GM19463 (cell line): ENCODE results near the gene CDCA3.
"Not testable (repeated sequence)": the region's sequence is repeated elsewhere in the genome, so short reads cannot be mapped to it uniquely, and the experiment has no call there.

ENCODE experiments used
- ATAC-seq: cut with Tn5 transposase; IDR thresholded peaks from one replicate; pipeline ENCODE4 v1.9.1; 2021; ENCODE audit warnings: mild to moderate bottlenecking, moderate library complexity; ENCODE audit not compliant: unreplicated experiment

Gene CDCA3

DNA sequence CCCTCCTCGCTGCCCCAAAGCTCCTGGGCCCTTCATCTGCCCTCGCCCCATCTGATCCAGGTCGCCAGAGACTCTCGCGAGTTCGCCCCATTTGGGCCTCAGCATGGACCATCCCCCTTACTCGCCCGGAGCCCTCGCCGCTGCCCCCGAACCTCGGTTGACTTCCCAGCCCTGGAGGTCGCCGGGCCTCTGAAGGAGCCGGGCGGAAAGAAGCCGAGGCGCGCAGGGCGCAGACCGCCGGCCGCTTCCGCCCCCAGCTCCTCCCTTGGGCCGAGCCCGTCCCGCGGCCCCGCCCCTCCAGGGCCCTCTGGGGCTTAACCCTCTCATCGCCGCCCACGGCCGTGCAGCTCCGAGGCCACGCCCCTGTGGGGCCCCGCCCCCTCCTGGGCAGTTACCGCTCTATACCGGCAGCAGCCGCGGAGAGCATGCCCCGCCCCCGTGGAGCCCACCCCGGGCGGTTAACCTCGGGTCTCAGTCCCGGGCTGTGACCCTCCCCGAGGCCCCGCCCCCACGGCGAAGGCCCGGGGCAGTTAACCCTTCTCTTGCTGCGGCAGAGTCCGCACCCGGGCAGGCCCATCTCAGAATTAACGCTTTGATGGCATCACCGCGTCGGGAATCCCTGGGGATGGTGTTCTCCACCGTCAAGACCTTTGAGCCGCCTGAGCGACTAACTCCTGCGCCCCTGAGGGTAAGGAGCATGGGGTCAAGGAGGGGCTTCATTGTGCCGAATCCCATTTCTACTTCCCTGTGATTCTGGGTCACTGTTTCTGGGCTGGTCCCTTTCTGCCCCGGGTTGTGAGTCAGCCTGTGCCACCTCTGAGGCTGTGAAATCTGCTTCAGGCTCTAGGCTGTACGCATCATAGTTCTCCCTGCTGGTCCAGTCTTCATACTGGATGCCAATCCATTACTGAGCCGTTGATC, 22.3 kb upstream of the CDCA3 start, which contains the start of gene SPSB2:
TSS of gene SPSB2 (minus strand) at position 210 of the 921 bp plus-strand sequence. CDS start 402 bp downstream, outside the sequence.
- peak; percentile 77 for ATAC-seq

GRCh38 chr12:6872073-6873048, 21.3 kb upstream of the CDCA3 start:
- no peak for ATAC-seq

- ATAC-seq = no peak
Measured at GRCh38 chr12:6871052-6871957, 20.2 kb upstream of the CDCA3 start.

DNA sequence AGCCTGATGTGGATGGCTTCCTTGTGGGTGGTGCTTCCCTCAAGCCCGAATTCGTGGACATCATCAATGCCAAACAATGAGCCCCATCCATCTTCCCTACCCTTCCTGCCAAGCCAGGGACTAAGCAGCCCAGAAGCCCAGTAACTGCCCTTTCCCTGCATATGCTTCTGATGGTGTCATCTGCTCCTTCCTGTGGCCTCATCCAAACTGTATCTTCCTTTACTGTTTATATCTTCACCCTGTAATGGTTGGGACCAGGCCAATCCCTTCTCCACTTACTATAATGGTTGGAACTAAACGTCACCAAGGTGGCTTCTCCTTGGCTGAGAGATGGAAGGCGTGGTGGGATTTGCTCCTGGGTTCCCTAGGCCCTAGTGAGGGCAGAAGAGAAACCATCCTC, 19.2 kb upstream of the CDCA3 start:
- not testable (repeated sequence) for ATAC-seq

DNA sequence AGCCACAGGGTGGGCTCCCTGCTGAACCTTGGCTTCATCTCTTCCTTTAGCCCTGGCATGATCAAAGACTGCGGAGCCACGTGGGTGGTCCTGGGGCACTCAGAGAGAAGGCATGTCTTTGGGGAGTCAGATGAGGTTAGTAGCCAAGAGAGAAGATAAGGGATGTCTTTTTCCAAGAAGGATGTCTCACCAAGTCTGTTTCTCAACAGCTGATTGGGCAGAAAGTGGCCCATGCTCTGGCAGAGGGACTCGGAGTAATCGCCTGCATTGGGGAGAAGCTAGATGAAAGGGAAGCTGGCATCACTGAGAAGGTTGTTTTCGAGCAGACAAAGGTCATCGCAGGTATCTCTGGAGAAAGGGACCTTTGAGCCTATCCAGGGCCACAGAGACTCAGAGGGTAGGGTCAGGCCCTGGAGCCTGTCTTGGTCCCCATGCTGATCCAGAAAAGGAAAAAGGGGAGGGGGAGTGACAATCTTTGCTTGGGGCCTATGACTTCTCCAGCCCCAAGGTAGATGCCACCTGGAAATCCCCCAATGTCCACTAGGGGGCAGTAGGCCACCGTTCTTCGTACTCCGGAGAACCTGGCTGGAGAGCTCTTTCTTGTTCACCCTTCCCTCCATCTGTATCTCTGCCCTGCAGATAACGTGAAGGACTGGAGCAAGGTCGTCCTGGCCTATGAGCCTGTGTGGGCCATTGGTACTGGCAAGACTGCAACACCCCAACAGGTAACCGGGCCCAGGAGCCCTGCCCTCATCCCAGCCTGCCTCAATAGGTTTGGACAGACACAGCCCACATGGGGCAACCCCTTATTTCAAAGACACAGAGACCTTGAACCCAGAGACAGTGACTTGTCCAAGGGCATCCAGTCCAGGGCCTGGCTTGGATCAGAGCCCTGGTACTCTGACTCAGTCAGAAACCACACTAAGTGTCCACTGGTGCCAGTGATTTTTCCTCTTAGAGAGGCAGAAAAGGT, 18.2 kb upstream of the CDCA3 start:
- ATAC-seq = no peak

- ATAC-seq = no peak
Measured at GRCh38 chr12:6868211-6869048, 17.3 kb upstream of the CDCA3 start.

DNA sequence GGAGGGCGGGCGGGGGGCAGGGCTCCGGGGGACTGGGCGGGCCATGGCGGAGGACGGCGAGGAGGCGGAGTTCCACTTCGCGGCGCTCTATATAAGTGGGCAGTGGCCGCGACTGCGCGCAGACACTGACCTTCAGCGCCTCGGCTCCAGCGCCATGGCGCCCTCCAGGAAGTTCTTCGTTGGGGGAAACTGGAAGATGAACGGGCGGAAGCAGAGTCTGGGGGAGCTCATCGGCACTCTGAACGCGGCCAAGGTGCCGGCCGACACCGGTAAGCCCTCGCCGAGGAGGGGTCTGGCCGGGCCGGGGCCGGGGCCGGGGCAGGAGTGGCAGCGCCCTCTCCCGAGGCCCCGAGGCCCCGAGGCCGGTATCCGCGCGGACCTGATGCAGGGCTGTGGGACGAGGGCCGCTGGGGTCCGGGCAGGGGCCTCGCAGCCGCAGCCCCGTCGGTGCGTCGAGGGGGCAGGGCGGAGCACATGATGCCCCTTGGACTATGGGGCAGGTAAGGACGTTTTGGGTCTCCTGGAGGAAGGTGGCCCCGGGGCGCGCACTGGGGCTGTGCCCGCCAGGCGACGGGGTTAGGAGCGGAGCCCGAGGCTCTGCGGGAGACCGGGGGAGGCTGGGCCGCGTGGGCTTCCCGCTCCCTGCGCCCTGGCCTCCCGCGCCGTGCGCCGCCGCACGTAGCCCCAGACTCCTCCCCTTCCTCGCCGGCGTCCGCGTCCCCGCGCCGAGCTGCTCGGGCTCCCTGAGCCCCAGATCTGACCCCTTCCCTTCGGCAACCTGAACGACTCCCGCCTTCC, 16.5 kb upstream of the CDCA3 start, which contains the start of gene TPI1:
TSS of gene TPI1 (plus strand) at position 119 of the 798 bp plus-strand sequence. CDS start at position 155, 36 bp downstream.
- peak; percentile 68 for ATAC-seq

GRCh38 chr12:6866920-6867412, 15.9 kb upstream of the CDCA3 start:
- peak; percentile 13 for ATAC-seq

DNA sequence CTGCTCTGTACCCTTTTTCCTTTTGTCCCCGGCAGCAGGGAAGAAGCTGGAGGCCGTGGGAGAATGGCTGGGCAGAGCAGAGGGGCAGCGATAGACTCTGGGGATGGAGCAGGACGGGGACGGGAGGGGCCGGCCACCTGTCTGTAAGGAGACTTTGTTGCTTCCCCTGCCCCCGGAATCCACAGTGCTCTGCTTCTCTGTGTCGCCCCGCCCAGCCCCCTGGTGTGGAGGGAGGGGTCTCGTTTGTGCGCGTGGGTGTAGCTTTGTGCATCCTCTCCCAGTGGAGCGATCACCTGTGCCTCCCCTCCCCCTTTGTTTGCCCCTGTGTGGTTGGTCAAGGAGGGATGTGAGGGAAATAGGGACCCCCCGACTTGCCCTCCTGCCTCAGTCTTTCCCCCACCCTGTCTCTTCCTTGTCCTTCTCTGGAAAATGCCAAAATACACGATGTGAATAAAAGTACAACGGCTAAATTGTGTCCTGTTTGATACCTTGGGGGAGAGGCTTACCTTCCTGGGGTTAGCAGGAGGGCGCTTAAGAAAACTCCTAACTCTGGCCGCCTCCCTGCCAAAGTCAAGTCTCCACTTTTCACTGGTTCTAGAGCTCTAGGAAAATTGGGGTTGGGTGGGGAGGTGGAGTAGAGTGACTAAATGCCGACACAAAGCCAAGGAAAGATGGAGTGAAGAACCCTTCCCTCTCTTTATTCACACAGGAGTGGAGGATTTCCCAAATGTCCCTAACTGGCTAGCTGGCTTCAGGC, 15.3 kb upstream of the CDCA3 start:
- no peak for ATAC-seq

DNA sequence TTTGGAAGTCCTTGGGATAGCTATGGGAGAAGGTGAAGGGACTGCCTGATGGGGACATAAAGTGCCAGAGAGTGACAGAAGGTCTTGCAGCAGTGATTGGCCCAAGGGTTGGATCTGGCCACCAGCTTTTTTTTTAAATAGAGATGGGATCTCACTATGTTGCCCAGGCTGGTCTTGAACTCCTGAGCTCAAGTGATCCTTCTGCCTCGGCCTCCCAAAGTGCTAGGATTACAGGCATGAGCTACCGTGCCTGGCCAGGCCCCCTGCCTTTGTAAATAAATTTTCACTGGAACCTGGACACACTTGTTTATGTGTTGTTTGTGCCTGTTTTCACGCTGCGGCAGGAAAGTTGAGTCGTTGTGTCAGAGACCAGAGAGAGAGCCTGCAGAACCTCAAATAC, 14.2 kb upstream of the CDCA3 start:
- not testable (repeated sequence) for ATAC-seq

DNA sequence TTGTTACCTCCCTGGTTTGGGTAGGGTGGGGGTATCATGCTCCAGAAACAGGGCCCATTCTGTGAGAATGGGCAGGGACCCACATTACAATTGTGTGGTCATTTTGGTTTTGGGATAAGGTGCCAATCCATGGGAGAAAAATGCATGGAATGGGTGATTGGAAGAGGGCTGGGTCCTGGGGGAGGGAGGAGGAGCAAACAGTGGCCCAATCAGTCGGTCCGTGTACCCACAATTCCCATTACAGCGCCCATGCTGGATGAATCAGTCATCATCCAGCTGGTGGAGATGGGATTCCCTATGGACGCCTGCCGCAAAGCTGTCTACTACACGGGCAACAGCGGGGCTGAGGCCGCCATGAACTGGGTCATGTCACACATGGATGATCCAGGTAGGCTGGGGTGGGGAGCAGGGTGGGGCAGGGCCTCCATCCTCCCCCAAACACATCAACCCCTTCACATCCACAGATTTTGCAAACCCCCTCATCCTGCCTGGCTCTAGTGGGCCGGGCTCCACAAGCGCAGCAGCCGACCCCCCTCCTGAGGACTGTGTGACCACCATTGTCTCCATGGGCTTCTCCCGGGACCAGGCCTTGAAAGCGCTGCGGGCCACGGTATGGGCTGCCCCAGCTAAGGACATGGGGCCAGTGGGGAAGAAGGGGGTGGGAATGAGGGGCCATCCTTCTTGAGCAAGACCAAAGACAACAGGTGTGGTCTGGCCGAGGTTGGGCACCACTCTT, 12.7 kb upstream of the CDCA3 start:
- ATAC-seq = no peak

DNA sequence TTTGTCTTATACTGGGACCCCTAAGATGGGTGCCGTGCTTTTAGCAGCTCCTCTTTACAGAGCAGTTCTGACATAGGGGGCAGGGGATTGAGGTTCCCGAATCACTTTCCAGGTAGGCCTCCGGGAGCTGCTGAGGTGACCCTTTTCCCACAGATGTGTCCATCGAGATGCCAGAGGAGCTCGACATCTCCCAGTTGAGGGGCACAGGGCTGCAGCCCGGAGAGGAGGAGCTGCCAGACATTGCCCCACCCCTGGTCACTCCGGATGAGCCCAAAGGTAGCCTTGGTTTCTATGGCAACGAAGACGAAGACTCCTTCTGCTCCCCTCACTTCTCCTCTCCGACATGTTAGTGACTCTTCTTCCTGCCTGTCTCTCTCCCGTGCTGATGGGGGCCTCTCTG, 11.9 kb upstream of the CDCA3 start:
- ATAC-seq = no peak

- no peak for ATAC-seq
Measured at GRCh38 chr12:6861391-6861790, 10.3 kb upstream of the CDCA3 start.

GRCh38 chr12:6860942-6861341, 9.9 kb upstream of the CDCA3 start:
- no peak for ATAC-seq

- ATAC-seq = no peak
Measured at GRCh38 chr12:6860116-6860515, 9.0 kb upstream of the CDCA3 start.

GRCh38 chr12:6858799-6859198, 7.7 kb upstream of the CDCA3 start:
- ATAC-seq = no peak
